Large intestine (tissue), 3 donors: Measurements from ENCODE around the gene CRYBG2. TPM values are rescaled to one million over a fixed set of nuclear protein-coding genes. Genes with fewer than 3 reads are reported as not detected.

ENCODE experiments used
- DNase-seq, 2 donors: peaks; one replicate each; pipeline versions ENCODE4 v3.0.0 to v3.0.0-alpha.2; 2013
- H3K27ac ChIP-seq: one replicate; pipeline ENCODE4 v1.5.1; 2013; ENCODE audit warnings: low read length
- H3K27me3 ChIP-seq: 2 replicates; pipeline ENCODE4 v1.6.1; 2013; ENCODE audit warnings: low read length; ENCODE audit not compliant: control insufficient read depth, insufficient read depth
- H3K36me3 ChIP-seq: 2 replicates; pipeline ENCODE4 v1.6.1; 2013; ENCODE audit warnings: low read length; ENCODE audit not compliant: control insufficient read depth, insufficient read depth
- H3K4me1 ChIP-seq: one replicate; pipeline ENCODE4 v1.6.1; 2013; ENCODE audit warnings: low read length; ENCODE audit not compliant: control insufficient read depth, insufficient read depth
- H3K4me3 ChIP-seq: one replicate; pipeline ENCODE4 v1.5.1; 2013; ENCODE audit warnings: low read length
- H3K9me3 ChIP-seq: one replicate; pipeline ENCODE4 v1.6.1; 2013; ENCODE audit warnings: mild to moderate bottlenecking, low read depth, low read length, moderate library complexity; ENCODE audit not compliant: control insufficient read depth
- WGBS: methylation state at CpG from one replicate; pipeline ENCODE4 v1.1.5; 2013; ENCODE audit warnings: low lambda C conversion rate; ENCODE audit not compliant: insufficient coverage; 5-methylcytosine and 5-hydroxymethylcytosine counted together
- polyA plus RNA-seq: library from polyadenylated mRNA; unstranded; fragments of 120-200 nt; gene quantifications from one replicate; pipeline ENCODE4 v1.2.1, GENCODE V29; 2013

Gene CRYBG2
- polyA plus RNA-seq, 1 donor, result 3.9 TPM

DNA sequence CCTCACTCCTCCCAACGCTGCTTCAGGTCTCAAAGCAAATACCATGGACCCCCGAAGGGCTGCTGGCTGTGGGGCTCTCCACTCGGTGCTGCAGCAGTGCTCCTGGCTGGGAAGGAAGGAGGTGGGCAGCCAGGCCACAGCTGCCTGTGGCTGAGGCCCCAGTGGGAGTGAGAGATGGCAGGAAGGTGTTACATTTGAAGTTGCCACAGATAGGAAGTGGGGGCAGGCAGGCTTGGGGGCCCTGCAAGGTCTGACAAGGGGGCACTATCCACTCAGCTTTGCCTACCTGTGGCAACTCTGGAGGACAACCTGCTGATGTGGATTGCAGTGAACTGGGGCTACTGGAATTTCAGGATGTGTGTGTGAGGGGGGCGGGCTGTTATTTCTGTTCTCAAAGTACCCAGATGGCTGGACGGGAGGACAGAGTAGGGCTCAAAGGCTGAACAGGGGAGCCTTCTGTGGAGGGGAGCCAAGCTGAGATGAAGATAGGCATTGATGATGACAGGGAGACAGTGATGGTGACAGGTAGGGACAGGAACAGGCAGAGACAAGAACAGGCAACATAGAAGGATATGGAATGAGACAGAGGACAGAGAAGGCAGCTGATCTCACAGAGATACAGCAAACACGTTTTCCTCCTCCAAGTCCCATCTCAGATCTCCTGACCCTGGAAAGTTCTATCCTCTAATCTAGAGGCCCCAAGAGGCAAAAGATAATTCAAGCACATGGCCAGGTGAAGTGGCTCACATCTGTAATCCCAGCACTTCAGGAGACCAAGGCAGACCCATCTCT lies 16.9 kb upstream of the CRYBG2 start:
- Histone ChIP-seq H3K36me3 (no peaks in the 10 kb centered on the region), H3K4me3 (no peak overlapping the region), H3K27ac (no peak overlapping the region), H3K4me1 (no peaks in the 10 kb centered on the region), H3K9me3 (no peaks in the 10 kb centered on the region), H3K27me3 (peaks cover 4% of the 10 kb centered on the region)
- WGBS, result no CpG with 5 or more reads among the region's 6 CpGs
- no peak for DNase-seq

DNA sequence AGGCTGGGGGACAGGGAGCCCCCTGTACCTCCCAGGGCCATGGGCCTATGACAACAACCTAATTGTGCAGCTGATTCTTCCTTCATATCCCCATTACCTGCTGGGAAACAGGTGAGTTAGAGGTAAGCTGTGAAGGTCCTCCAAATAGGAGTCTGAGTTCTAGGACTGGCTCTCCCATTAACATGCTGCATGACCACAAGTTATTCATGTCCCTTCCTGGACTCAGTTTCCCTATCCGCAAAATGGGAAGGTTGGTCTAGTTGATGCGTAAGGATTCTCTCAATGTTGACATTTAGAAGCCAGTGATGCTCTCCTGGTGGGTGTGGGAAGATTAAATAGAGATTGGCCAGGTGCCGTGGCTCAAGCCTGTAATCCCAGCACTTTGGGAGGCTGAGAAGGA lies 14.6 kb upstream of the CRYBG2 start:
- WGBS, result no CpG with 5 or more reads among the region's 3 CpGs
- H3K4me1 ChIP-seq, result no peaks in the 10 kb centered on the region
- no peak overlapping the region for H3K27ac ChIP-seq
- DNase-seq, result no peak
- H3K4me3 ChIP-seq, result no peak overlapping the region
- peaks cover 6% of the 10 kb centered on the region for H3K27me3 ChIP-seq
- no peaks in the 10 kb centered on the region for H3K36me3 ChIP-seq
- H3K9me3 ChIP-seq, result no peaks in the 10 kb centered on the region

DNA sequence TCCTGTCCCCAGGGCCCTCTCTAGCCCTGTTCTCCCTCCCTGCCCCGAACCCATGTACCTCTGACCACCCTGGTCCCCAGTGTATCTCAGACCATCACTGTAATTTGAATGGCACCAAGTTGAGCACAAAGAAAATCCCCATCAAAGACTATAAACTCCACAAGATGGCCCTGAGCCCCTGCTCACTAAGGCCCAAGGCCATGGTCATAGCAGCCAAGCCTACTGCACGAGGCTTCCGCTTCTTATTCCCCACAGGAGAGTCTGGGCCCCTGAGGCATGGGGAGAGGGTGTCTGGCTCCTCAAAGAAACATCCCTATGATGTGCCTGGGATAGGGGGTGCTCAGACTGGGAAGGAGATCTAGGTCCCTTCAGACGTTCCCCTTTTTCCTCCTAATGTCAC lies 14.1 kb upstream of the CRYBG2 start:
- H3K4me3 ChIP-seq, result no peak overlapping the region
- no peak for DNase-seq
- no peaks in the 10 kb centered on the region for H3K36me3 ChIP-seq
- no peaks in the 10 kb centered on the region for H3K9me3 ChIP-seq
- peaks cover 8% of the 10 kb centered on the region for H3K27me3 ChIP-seq
- WGBS, result no CpG with 5 or more reads among the region's 4 CpGs
- no peak overlapping the region for H3K27ac ChIP-seq
- no peaks in the 10 kb centered on the region for H3K4me1 ChIP-seq

GRCh38 chr1:26367441-26367840 lies 13.5 kb upstream of the CRYBG2 start:
- Histone ChIP-seq H3K36me3 (no peaks in the 10 kb centered on the region), H3K4me3 (no peak overlapping the region), H3K27me3 (peaks cover 7% of the 10 kb centered on the region), H3K4me1 (no peaks in the 10 kb centered on the region), H3K9me3 (no peaks in the 10 kb centered on the region), H3K27ac (no peak overlapping the region)
- no peak for DNase-seq
- no CpG with 5 or more reads among the region's 6 CpGs for WGBS

DNA sequence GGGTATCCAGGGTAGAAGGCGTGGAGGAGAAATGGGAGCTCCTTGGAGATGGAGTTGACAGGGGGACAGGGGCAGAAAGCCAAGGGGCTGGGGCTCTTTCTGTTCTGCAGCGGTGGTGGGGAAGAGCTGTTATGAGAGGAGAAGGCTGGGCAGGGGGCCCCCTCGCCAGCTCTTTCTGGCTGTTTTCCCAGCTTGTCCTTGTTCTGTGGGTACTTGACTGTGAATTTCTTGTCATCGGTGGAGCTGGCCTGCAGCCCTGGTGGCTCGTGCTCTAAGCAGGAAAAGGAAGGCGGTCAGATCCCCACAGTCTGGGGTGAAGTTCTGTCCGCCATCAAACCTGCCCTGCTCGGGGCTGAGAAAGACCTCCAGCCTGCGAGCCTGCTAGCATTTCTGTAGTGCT lies 11.0 kb upstream of the CRYBG2 start:
- H3K9me3 ChIP-seq, result peaks cover 3% of the 10 kb centered on the region
- no peaks in the 10 kb centered on the region for H3K36me3 ChIP-seq
- H3K4me3 ChIP-seq, result no peak overlapping the region
- no peak overlapping the region for H3K27ac ChIP-seq
- DNase-seq, result no peak
- WGBS, result no CpG with 5 or more reads among the region's 9 CpGs
- peaks cover 30% of the 10 kb centered on the region for H3K27me3 ChIP-seq
- peaks cover 13% of the 10 kb centered on the region for H3K4me1 ChIP-seq

- no peaks in the 10 kb centered on the region for H3K36me3 ChIP-seq
- H3K4me3 ChIP-seq, result no peak overlapping the region
- peaks cover 23% of the 10 kb centered on the region for H3K4me1 ChIP-seq
- peaks cover 5% of the 10 kb centered on the region for H3K9me3 ChIP-seq
- DNase-seq, result peak; percentile 69 to 71
- peaks cover 36% of the 10 kb centered on the region for H3K27me3 ChIP-seq
- no peak overlapping the region for H3K27ac ChIP-seq
- WGBS, result no CpG with 5 or more reads among the region's 26 CpGs
Measured at GRCh38 chr1:26363549-26364448, 9.9 kb upstream of the CRYBG2 start.

GRCh38 chr1:26362331-26362730 lies 8.4 kb upstream of the CRYBG2 start:
- Histone ChIP-seq H3K4me3 (no peak overlapping the region), H3K9me3 (peaks cover 5% of the 10 kb centered on the region), H3K36me3 (no peaks in the 10 kb centered on the region), H3K27ac (no peak overlapping the region), H3K27me3 (peaks cover 37% of the 10 kb centered on the region), H3K4me1 (peaks cover 37% of the 10 kb centered on the region)
- no peak for DNase-seq
- no CpG with 5 or more reads among the region's 3 CpGs for WGBS

- peaks cover 44% of the 10 kb centered on the region for H3K4me1 ChIP-seq
- no peak overlapping the region for H3K27ac ChIP-seq
- no CpG with 5 or more reads among the region's 12 CpGs for WGBS
- H3K4me3 ChIP-seq, result no peak overlapping the region
- H3K27me3 ChIP-seq, result peaks cover 37% of the 10 kb centered on the region
- no peaks in the 10 kb centered on the region for H3K36me3 ChIP-seq
- H3K9me3 ChIP-seq, result peaks cover 5% of the 10 kb centered on the region
- no peak for DNase-seq
Measured at GRCh38 chr1:26361605-26362122, 7.7 kb upstream of the CRYBG2 start.

- no peaks in the 10 kb centered on the region for H3K36me3 ChIP-seq
- no peak overlapping the region for H3K27ac ChIP-seq
- peaks cover 5% of the 10 kb centered on the region for H3K9me3 ChIP-seq
- DNase-seq, result no peak
- H3K4me3 ChIP-seq, result peak overlapping the region; percentile 39
- 80% methylated on average over 1 of the region's 27 CpGs for WGBS
- peaks cover 50% of the 10 kb centered on the region for H3K4me1 ChIP-seq
- peaks cover 37% of the 10 kb centered on the region for H3K27me3 ChIP-seq
Measured at GRCh38 chr1:26360807-26361604, 7.1 kb upstream of the CRYBG2 start.
